Esophagus muscularis mucosa (tissue), 4 donors: ENCODE measurements around the gene SNX9. TPM values are rescaled to one million over a fixed set of nuclear protein-coding genes. Genes with fewer than 3 reads are reported as not detected.

Source experiments
- DNase-seq: peaks from one replicate; pipeline ENCODE4 v3.0.0-alpha.2; 2017; ENCODE audit errors: extremely low spot score
- H3K27ac ChIP-seq, 4 donors: fragments of 200-600 bp; sonication (generic); replicated peaks in 1 of 4; 1 replicate in 3 of 4; 2 replicates in 1 of 4; pipeline ENCODE4 v1.5.1; 2016 to 2019; ENCODE audit warnings: mild to moderate bottlenecking in 1 of 4
- H3K27me3 ChIP-seq, 4 donors: fragments of 200-600 bp; sonication (generic); one replicate each; pipeline versions ENCODE4 v1.5.1 to v1.6.0; 2016 to 2019
- H3K36me3 ChIP-seq, 4 donors: fragments of 200-600 bp; sonication (generic); one replicate each; pipeline ENCODE4 v1.5.1; 2016 to 2019
- H3K4me1 ChIP-seq, 4 donors: fragments of 200-600 bp; sonication (generic); one replicate each; pipeline ENCODE4 v1.5.1; 2016 to 2019
- H3K4me3 ChIP-seq, 4 donors: fragments of 200-600 bp; sonication (generic); 1 replicate in 2 of 4; 2 replicates in 2 of 4; pipeline ENCODE4 v1.5.1; 2016 to 2019; ENCODE audit warnings: mild to moderate bottlenecking in 4 of 4, moderate library complexity in 1 of 4
- H3K9me3 ChIP-seq, 4 donors: fragments of 200-600 bp; sonication (generic); 1 replicate in 3 of 4; 2 replicates in 1 of 4; pipeline ENCODE4 v1.5.1; 2016 to 2019
- EP300 ChIP-seq: sonication (generic); formaldehyde crosslinking; IDR thresholded peaks from one replicate; pipeline ENCODE4 v1.6.1; 2017; ENCODE audit warnings: antibody characterized with exemption
- POLR2A ChIP-seq: fragments of 450-650 bp; IDR thresholded peaks from one replicate; pipeline ENCODE4 v1.6.1; 2017; ENCODE audit warnings: antibody characterized with exemption, moderate library complexity, mild to moderate bottlenecking, low read depth
- POLR2AphosphoS5 ChIP-seq, 2 donors: sonication (generic); formaldehyde crosslinking; IDR thresholded peaks; one replicate each; pipeline ENCODE4 v1.6.1; 2017; ENCODE audit warnings: antibody characterized with exemption in 2 of 2
- WGBS: methylation state at CpG from one replicate; pipeline ENCODE4 v1.1.5; 2018; 5-methylcytosine and 5-hydroxymethylcytosine counted together
- intact Hi-C: fragments of 100-400 bp; cut with DNase I; formaldehyde crosslinking; loops from one replicate; pipeline ENCODE4 v1.15.1; 2023
- total RNA-seq, 4 donors: library from RNA; depleted of rRNA; stranded (reverse); fragments of >200 nt; gene quantifications; one replicate each; pipeline versions ENCODE4 v1.1.0 to v1.2.1, GENCODE V29; 2016
- TF ChIP-seq, protein P1 (sequence below), 3 experiments: fragments of 200-600 bp in 2 of 3; fragments of 450-650 bp in 1 of 3; sonication (generic) in 2 of 3; IDR thresholded peaks; one replicate each; pipeline ENCODE4 v1.5.1; 2017 to 2019; ENCODE audit warnings: antibody characterized with exemption in 3 of 3, mild to moderate bottlenecking in 2 of 3, moderate library complexity in 1 of 3

Gene SNX9
- total RNA-seq, 4 donors from 2014 or later = 78.1 to 94.7 (median 85.1) TPM

DNA sequence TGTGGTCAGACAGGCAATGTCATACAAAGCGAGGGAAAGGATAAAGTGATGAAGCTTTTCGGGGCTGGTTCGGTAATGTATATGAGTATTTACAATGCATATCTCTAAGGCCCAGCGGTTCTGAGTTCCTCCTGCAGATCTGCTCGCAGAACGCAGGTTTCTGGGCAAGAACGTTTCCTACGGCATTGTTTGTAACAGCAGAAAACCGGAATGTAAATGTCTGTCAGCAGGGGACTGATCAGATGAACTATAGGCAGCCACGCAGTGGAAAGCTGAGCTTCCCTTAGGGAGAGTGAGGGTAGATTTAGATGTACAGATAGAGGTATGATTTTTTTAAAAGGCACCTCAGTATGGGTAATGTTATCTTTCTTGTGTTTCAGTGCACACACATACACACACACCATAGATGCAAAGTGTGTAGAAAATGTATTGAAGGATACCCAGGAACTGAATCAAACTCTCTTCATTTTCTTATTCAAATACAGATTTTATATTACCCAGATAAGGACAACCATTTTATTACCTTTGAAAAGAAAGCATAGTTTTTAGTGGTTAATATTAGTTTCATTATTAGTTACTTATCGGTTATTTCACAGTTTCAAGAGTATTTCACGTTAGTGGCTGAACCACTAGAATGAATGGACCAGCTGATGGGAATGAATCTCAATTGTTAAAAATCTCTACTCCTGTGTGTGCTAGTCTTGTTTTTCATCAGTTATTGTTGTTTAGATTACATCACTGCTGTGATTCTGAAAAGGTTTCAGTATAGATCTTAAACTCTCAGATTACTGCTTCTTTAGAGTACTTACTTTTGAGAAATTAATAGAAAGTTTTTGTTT is 56.2 kb downstream of the SNX9 start:
- no peak for DNase-seq
- no peak overlapping the region for H3K27ac ChIP-seq
- no peak overlapping the region for H3K4me3 ChIP-seq
- no peak for TF ChIP-seq POLR2AphosphoS5 (IDR thresholded peaks at IDR 0.05)
- no peak for TF ChIP-seq EP300
- TF ChIP-seq, protein P1, sequence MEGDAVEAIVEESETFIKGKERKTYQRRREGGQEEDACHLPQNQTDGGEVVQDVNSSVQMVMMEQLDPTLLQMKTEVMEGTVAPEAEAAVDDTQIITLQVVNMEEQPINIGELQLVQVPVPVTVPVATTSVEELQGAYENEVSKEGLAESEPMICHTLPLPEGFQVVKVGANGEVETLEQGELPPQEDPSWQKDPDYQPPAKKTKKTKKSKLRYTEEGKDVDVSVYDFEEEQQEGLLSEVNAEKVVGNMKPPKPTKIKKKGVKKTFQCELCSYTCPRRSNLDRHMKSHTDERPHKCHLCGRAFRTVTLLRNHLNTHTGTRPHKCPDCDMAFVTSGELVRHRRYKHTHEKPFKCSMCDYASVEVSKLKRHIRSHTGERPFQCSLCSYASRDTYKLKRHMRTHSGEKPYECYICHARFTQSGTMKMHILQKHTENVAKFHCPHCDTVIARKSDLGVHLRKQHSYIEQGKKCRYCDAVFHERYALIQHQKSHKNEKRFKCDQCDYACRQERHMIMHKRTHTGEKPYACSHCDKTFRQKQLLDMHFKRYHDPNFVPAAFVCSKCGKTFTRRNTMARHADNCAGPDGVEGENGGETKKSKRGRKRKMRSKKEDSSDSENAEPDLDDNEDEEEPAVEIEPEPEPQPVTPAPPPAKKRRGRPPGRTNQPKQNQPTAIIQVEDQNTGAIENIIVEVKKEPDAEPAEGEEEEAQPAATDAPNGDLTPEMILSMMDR (IDR thresholded peaks at IDR 0.05) = no peak
- TF ChIP-seq POLR2A = no peak
- H3K9me3 ChIP-seq = no peaks in the 10 kb centered on the region
- no peaks in the 10 kb centered on the region for H3K4me1 ChIP-seq
- no peaks in the 10 kb centered on the region for H3K27me3 ChIP-seq
- intact Hi-C loops = no loop called here
- whole genome bisulfite sequencing = 94% methylated on average over 12 of the region's 12 CpGs
- H3K36me3 ChIP-seq = peaks cover 12 to 75% (median 44%) of the 10 kb centered on the region in 4 donors

DNA sequence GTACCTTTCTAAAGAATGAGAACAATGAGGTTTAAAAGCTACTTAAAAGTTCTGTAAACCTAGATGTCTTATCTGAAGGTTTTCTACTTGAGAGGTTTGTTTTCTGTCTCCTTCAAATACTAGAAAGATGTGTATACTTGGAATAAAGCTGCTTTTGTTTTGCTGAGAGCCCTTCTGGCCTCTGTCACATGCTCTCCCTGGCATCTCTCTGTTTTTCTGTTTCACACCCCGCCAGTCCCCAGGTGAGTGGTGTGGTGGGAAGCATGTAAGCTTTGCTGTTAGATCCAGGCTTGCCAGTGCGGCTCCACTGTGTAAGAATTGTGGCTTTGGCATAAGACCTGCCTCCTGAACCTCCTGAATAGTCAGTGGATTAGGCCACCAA is 56.8 kb downstream of the SNX9 start:
- WGBS = 100% methylated on average over 2 of the region's 2 CpGs
- H3K9me3 ChIP-seq = no peaks in the 10 kb centered on the region
- TF ChIP-seq EP300 (no peak), POLR2A (no peak), POLR2AphosphoS5 (IDR thresholded peaks at IDR 0.05) (no peak)
- TF ChIP-seq, protein P1 (IDR thresholded peaks at IDR 0.05) = no peak
- intact Hi-C loops = no loop called here
- no peaks in the 10 kb centered on the region for H3K4me1 ChIP-seq
- no peak overlapping the region for H3K4me3 ChIP-seq
- H3K27ac ChIP-seq = no peak overlapping the region
- H3K27me3 ChIP-seq = no peaks in the 10 kb centered on the region
- H3K36me3 ChIP-seq = peaks cover 12 to 76% (median 40%) of the 10 kb centered on the region in 4 donors
- no peak for DNase-seq

DNA sequence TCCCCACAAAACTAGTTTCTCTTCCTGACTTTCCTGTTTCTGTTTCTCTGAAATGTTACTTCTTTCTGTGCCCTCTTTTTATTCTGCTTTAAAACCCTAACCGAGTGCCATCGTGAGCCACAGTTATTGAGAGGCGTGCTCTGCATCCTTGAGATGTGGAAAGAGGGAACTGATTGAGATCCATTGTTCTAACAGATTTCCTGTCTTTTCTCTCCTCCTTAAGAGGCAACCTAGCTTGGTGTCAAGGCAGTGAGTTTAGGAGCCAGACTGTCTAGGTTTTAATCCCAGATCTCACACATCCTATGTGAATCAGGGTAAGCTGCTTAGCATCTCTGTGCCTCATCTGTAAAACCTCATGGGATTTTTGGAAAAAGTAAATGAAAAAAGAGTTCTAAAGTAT is 57.5 kb downstream of the SNX9 start:
- no peaks in the 10 kb centered on the region for H3K4me1 ChIP-seq
- intact Hi-C loops = no loop called here

DNA sequence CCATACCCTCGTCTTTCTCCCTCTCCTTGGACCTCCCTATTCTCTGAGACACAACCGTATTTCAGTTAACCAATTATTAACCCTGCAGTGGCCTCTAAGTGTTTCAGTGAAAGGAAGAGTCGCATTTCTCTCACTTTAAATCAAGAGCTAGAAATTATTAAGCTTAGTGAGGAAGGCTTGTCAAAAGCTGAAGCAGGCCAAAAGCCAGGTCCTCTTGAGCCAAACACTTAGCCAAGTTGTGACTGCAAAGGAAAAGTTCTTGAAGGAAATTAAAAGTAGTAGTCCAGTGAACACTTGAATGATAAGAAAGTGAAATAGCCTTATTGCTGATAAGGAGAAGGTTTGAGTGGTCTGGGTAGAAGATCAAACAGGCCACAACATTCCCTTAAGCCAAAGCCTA is 58.3 kb downstream of the SNX9 start:
- TF ChIP-seq, protein P1 (IDR thresholded peaks at IDR 0.05) = no peak
- TF ChIP-seq POLR2AphosphoS5 (IDR thresholded peaks at IDR 0.05) (no peak), POLR2A (no peak), EP300 (no peak)
- Histone ChIP-seq H3K4me1 (no peaks in the 10 kb centered on the region), H3K27ac (no peak overlapping the region), H3K27me3 (no peaks in the 10 kb centered on the region), H3K4me3 (no peak overlapping the region), H3K36me3 (peaks cover 0 to 71% (median 26%) of the 10 kb centered on the region in 4 donors), H3K9me3 (no peaks in the 10 kb centered on the region)
- WGBS = 69% methylated on average over 3 of the region's 3 CpGs
- intact Hi-C loops = no loop called here
- no peak for DNase-seq

More for the DNA sequence above, 57.5 kb downstream of the SNX9 start:
- no peak overlapping the region for H3K4me3 ChIP-seq
- H3K36me3 ChIP-seq = peaks cover 8 to 74% (median 33%) of the 10 kb centered on the region in 4 donors
- WGBS = 83% methylated on average over 3 of the region's 3 CpGs
- H3K9me3 ChIP-seq = no peaks in the 10 kb centered on the region
- no peak overlapping the region for H3K27ac ChIP-seq
- DNase-seq = no peak
- no peaks in the 10 kb centered on the region for H3K27me3 ChIP-seq
- TF ChIP-seq POLR2AphosphoS5 (IDR thresholded peaks at IDR 0.05) (no peak), EP300 (no peak), POLR2A (no peak)
- TF ChIP-seq, protein P1 (IDR thresholded peaks at IDR 0.05) = no peak
